ENCODE measurements around the gene GRID2. TPM values are rescaled to one million over a fixed set of nuclear protein-coding genes. Genes with fewer than 3 reads are reported as not detected.

Gene GRID2
- total and polyA plus RNA-seq, 4 donors, result under 0.01 to 0.02 TPM; not detected in 2

GRCh38 chr4:92969650-92970379, 666.0 kb downstream of the GRID2 start:
- no peak for DNase-seq (ENCODE audit: low spot score)
- WGBS, result 50% methylated on average over 4 of the region's 4 CpGs
- H3K9me3 ChIP-seq (ENCODE audit: control insufficient read depth in 4 of 4, low read length in 3 of 4), result no peaks in the 10 kb centered on the region
- H3K9ac ChIP-seq (ENCODE audit: low read depth in 1 of 2, low read length in 2 of 2), result no peak overlapping the region
- H3K27me3 ChIP-seq (ENCODE audit: control insufficient read depth in 4 of 4, insufficient read depth in 4 of 4, low read length in 3 of 4), result no peaks in the 10 kb centered on the region
- no peak overlapping the region for H3K4me3 ChIP-seq (ENCODE audit: low read depth in 1 of 3, low read length in 3 of 3)
- H3K27ac ChIP-seq (ENCODE audit: low read depth in 1 of 2, low read length in 2 of 2), result peak overlapping the region in 1 of 2 donors; percentile 17
- TF ChIP-seq HNF4A (conservative IDR thresholded peaks at IDR 0.05) (peak; percentile 75 to 82), FOXA2 (IDR thresholded peaks at IDR 0.05) (peak; percentile 82), JUND (IDR thresholded peaks at IDR 0.05) (peak; percentile 93 to 97), CTCF (IDR thresholded peaks at IDR 0.05; ENCODE audit: low read depth, low read length, missing input control) (no peak), SP1 (IDR thresholded peaks at IDR 0.05) (peak; percentile 64), RAD21 (IDR thresholded peaks at IDR 0.05) (peak; percentile 46 to 48), FOXA1 (IDR thresholded peaks at IDR 0.05) (peak; percentile 35), HNF4G (IDR thresholded peaks at IDR 0.05) (peak; percentile 28), TAF1 (conservative IDR thresholded peaks at IDR 0.05) (no peak), RXRA (IDR thresholded peaks at IDR 0.05) (peak; percentile 35 to 58), ZBTB33 (IDR thresholded peaks at IDR 0.05) (peak; percentile 30), YY1 (IDR thresholded peaks at IDR 0.05) (no peak)
- TF ChIP-seq, protein P1, sequence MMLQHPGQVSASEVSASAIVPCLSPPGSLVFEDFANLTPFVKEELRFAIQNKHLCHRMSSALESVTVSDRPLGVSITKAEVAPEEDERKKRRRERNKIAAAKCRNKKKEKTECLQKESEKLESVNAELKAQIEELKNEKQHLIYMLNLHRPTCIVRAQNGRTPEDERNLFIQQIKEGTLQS (IDR thresholded peaks at IDR 0.05), result peak; percentile 79
- peaks cover 0 to 10% (median 8%) of the 10 kb centered on the region in 4 donors for H3K4me1 ChIP-seq (ENCODE audit: control insufficient read depth in 4 of 4, insufficient read depth in 4 of 4, low read length in 3 of 4)
- H3K36me3 ChIP-seq (ENCODE audit: control insufficient read depth in 4 of 4, insufficient read depth in 3 of 4, low read depth in 1 of 4, low read length in 3 of 4), result no peaks in the 10 kb centered on the region

- H3K4me1 ChIP-seq (ENCODE audit: control insufficient read depth in 4 of 4, insufficient read depth in 4 of 4, low read length in 3 of 4), result peaks cover 0 to 10% (median 8%) of the 10 kb centered on the region in 4 donors
- no peak overlapping the region for H3K4me3 ChIP-seq (ENCODE audit: low read depth in 1 of 3, low read length in 3 of 3)
- WGBS, result 92% methylated on average over 1 of the region's 1 CpG
- H3K9me3 ChIP-seq (ENCODE audit: control insufficient read depth in 4 of 4, low read length in 3 of 4), result no peaks in the 10 kb centered on the region
- DNase-seq (ENCODE audit: low spot score), result no peak
- H3K36me3 ChIP-seq (ENCODE audit: control insufficient read depth in 4 of 4, insufficient read depth in 3 of 4, low read depth in 1 of 4, low read length in 3 of 4), result no peaks in the 10 kb centered on the region
- no peak overlapping the region for H3K27ac ChIP-seq (ENCODE audit: low read depth in 1 of 2, low read length in 2 of 2)
- no peak overlapping the region for H3K9ac ChIP-seq (ENCODE audit: low read depth in 1 of 2, low read length in 2 of 2)
- TF ChIP-seq CTCF (IDR thresholded peaks at IDR 0.05; ENCODE audit: low read depth, low read length, missing input control) (no peak), GABPA (IDR thresholded peaks at IDR 0.05 in 1 of 2, conservative IDR thresholded peaks at IDR 0.05 in 1 of 2) (no peak), RXRA (IDR thresholded peaks at IDR 0.05) (no peak), MAX (IDR thresholded peaks at IDR 0.05) (no peak)
- TF ChIP-seq, protein P2, sequence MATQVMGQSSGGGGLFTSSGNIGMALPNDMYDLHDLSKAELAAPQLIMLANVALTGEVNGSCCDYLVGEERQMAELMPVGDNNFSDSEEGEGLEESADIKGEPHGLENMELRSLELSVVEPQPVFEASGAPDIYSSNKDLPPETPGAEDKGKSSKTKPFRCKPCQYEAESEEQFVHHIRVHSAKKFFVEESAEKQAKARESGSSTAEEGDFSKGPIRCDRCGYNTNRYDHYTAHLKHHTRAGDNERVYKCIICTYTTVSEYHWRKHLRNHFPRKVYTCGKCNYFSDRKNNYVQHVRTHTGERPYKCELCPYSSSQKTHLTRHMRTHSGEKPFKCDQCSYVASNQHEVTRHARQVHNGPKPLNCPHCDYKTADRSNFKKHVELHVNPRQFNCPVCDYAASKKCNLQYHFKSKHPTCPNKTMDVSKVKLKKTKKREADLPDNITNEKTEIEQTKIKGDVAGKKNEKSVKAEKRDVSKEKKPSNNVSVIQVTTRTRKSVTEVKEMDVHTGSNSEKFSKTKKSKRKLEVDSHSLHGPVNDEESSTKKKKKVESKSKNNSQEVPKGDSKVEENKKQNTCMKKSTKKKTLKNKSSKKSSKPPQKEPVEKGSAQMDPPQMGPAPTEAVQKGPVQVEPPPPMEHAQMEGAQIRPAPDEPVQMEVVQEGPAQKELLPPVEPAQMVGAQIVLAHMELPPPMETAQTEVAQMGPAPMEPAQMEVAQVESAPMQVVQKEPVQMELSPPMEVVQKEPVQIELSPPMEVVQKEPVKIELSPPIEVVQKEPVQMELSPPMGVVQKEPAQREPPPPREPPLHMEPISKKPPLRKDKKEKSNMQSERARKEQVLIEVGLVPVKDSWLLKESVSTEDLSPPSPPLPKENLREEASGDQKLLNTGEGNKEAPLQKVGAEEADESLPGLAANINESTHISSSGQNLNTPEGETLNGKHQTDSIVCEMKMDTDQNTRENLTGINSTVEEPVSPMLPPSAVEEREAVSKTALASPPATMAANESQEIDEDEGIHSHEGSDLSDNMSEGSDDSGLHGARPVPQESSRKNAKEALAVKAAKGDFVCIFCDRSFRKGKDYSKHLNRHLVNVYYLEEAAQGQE (IDR thresholded peaks at IDR 0.05), result no peak
- TF ChIP-seq, protein P1 (IDR thresholded peaks at IDR 0.05), result no peak
- H3K27me3 ChIP-seq (ENCODE audit: control insufficient read depth in 4 of 4, insufficient read depth in 4 of 4, low read length in 3 of 4), result no peaks in the 10 kb centered on the region
Measured at GRCh38 chr4:92970996-92971395, 667.2 kb downstream of the GRID2 start.

Data from liver (tissue), 9 donors.